HEK293 (cell line): ENCODE results near the gene ADM5.

ENCODE experiments used
- KLF10 ChIP-seq: fragments of 450-650 bp; IDR thresholded peaks from 2 replicates; pipeline ENCODE4 v1.5.1; 2018; ENCODE audit warnings: missing biosample characterization, mild to moderate bottlenecking, missing genetic modification characterization
- KLF8 ChIP-seq: fragments of 450-650 bp; formaldehyde crosslinking; IDR thresholded peaks from 2 replicates; pipeline ENCODE4 v1.5.1; 2016; ENCODE audit warnings: missing biosample characterization, missing genetic modification characterization
- OVOL3 ChIP-seq: fragments of 450-650 bp; formaldehyde crosslinking; IDR thresholded peaks from 2 replicates; pipeline ENCODE4 v1.5.1; 2016; ENCODE audit warnings: missing biosample characterization, missing genetic modification characterization
- REPIN1 ChIP-seq: fragments of 450-650 bp; formaldehyde crosslinking; IDR thresholded peaks from 2 replicates; pipeline ENCODE4 v1.5.1; 2017; ENCODE audit warnings: missing biosample characterization, missing genetic modification characterization, low read depth
- SALL2 ChIP-seq: fragments of 450-650 bp; formaldehyde crosslinking; IDR thresholded peaks from 2 replicates; pipeline ENCODE4 v1.5.0; 2017; ENCODE audit warnings: missing biosample characterization, mild to moderate bottlenecking, missing genetic modification characterization, borderline replicate concordance
- SETDB1 ChIP-seq: IDR thresholded peaks from one replicate; pipeline ENCODE4 v1.6.1; 2017; ENCODE audit warnings: mild to moderate bottlenecking, low read length, moderate library complexity, mixed read lengths; ENCODE audit not compliant: insufficient read length
- SP3 ChIP-seq: fragments of 450-650 bp; formaldehyde crosslinking; IDR thresholded peaks from 2 replicates; pipeline ENCODE4 v1.5.1; 2016; ENCODE audit warnings: missing biosample characterization, missing genetic modification characterization
- ZFP41 ChIP-seq: fragments of 450-650 bp; formaldehyde crosslinking; IDR thresholded peaks from 2 replicates; pipeline ENCODE4 v1.5.1; 2016; ENCODE audit warnings: missing biosample characterization, missing genetic modification characterization, borderline replicate concordance
- ZNF138 ChIP-seq: fragments of 450-650 bp; formaldehyde crosslinking; IDR thresholded peaks from 2 replicates; pipeline ENCODE4 v1.5.1; 2016; ENCODE audit warnings: missing biosample characterization, missing genetic modification characterization, borderline replicate concordance
- ZNF155 ChIP-seq: fragments of 450-650 bp; formaldehyde crosslinking; IDR thresholded peaks from 2 replicates; pipeline ENCODE4 v1.5.1; 2016; ENCODE audit warnings: missing biosample characterization, missing genetic modification characterization
- ZNF19 ChIP-seq: fragments of 450-650 bp; formaldehyde crosslinking; IDR thresholded peaks from 2 replicates; pipeline ENCODE4; 2016; ENCODE audit warnings: missing biosample characterization, missing genetic modification characterization, low read depth
- ZNF2 ChIP-seq: fragments of 450-650 bp; formaldehyde crosslinking; IDR thresholded peaks from 2 replicates; pipeline ENCODE4 v1.5.1; 2016; ENCODE audit warnings: missing biosample characterization, missing genetic modification characterization
- ZNF239 ChIP-seq: fragments of 450-650 bp; formaldehyde crosslinking; IDR thresholded peaks from 2 replicates; pipeline ENCODE4 v1.5.1; 2016; ENCODE audit warnings: missing biosample characterization, missing genetic modification characterization
- ZNF302 ChIP-seq: fragments of 450-650 bp; formaldehyde crosslinking; IDR thresholded peaks from 2 replicates; pipeline ENCODE4 v1.5.1; 2016; ENCODE audit warnings: missing biosample characterization, missing genetic modification characterization, low read depth
- ZNF391 ChIP-seq: fragments of 450-650 bp; formaldehyde crosslinking; IDR thresholded peaks from 2 replicates; pipeline ENCODE4 v1.5.1; 2016; ENCODE audit warnings: low read depth, missing biosample characterization, missing genetic modification characterization, borderline replicate concordance
- ZNF416 ChIP-seq: fragments of 450-650 bp; formaldehyde crosslinking; IDR thresholded peaks from 2 replicates; pipeline ENCODE4 v1.5.1; 2016; ENCODE audit warnings: missing biosample characterization, missing genetic modification characterization
- ZNF473 ChIP-seq: fragments of 450-650 bp; formaldehyde crosslinking; IDR thresholded peaks from 2 replicates; pipeline ENCODE4 v1.5.1; 2017; ENCODE audit warnings: missing biosample characterization, missing genetic modification characterization
- ZNF585B ChIP-seq: fragments of 450-650 bp; formaldehyde crosslinking; IDR thresholded peaks from 2 replicates; pipeline ENCODE4 v1.5.1; 2016; ENCODE audit warnings: missing biosample characterization, missing genetic modification characterization
- ZNF596 ChIP-seq: fragments of 450-650 bp; IDR thresholded peaks from 2 replicates; pipeline ENCODE4 v1.5.0; 2018; ENCODE audit warnings: missing biosample characterization, mild to moderate bottlenecking, missing genetic modification characterization, moderate library complexity
- ZNF621 ChIP-seq: fragments of 450-650 bp; formaldehyde crosslinking; IDR thresholded peaks from 2 replicates; pipeline ENCODE4 v1.5.1; 2017; ENCODE audit warnings: missing biosample characterization, missing genetic modification characterization
- ZNF658 ChIP-seq: fragments of 450-650 bp; formaldehyde crosslinking; IDR thresholded peaks from 2 replicates; pipeline ENCODE4; 2016; ENCODE audit warnings: missing biosample characterization, missing genetic modification characterization
- ZNF76 ChIP-seq: fragments of 450-650 bp; formaldehyde crosslinking; IDR thresholded peaks from 2 replicates; pipeline ENCODE4; 2016; ENCODE audit warnings: low read depth, missing biosample characterization, missing genetic modification characterization, borderline replicate concordance
- ZNF777 ChIP-seq: fragments of 450-650 bp; formaldehyde crosslinking; IDR thresholded peaks from 2 replicates; pipeline ENCODE4 v1.5.1; 2017; ENCODE audit warnings: missing biosample characterization, missing genetic modification characterization, borderline replicate concordance
- ZNF792 ChIP-seq: fragments of 450-650 bp; formaldehyde crosslinking; IDR thresholded peaks from 2 replicates; pipeline ENCODE4 v1.5.1; 2016; ENCODE audit warnings: missing biosample characterization, missing genetic modification characterization
- ZSCAN23 ChIP-seq: fragments of 450-650 bp; formaldehyde crosslinking; IDR thresholded peaks from 2 replicates; pipeline ENCODE4 v1.5.1; 2016; ENCODE audit warnings: missing biosample characterization, missing genetic modification characterization
- ZXDB ChIP-seq: fragments of 450-650 bp; formaldehyde crosslinking; IDR thresholded peaks from 2 replicates; pipeline ENCODE4 v1.5.1; 2016; ENCODE audit warnings: missing biosample characterization, missing genetic modification characterization
- TF ChIP-seq, protein P1 (sequence below): sonication (generic); formaldehyde crosslinking; IDR thresholded peaks from 2 replicates; pipeline ENCODE4 v1.8.1; 2022; ENCODE audit warnings: mild to moderate bottlenecking, moderate library complexity, missing genetic modification reagents
- TF ChIP-seq, protein P2 (sequence below): fragments of 450-650 bp; formaldehyde crosslinking; IDR thresholded peaks from 2 replicates; pipeline ENCODE4 v1.5.1; 2016; ENCODE audit warnings: missing biosample characterization, missing genetic modification characterization
- TF ChIP-seq, protein P3 (sequence below): fragments of 450-650 bp; formaldehyde crosslinking; IDR thresholded peaks from 2 replicates; pipeline ENCODE4 v1.5.1; 2017; ENCODE audit warnings: missing biosample characterization, missing genetic modification characterization
- TF ChIP-seq, protein P4 (sequence below): fragments of 450-650 bp; formaldehyde crosslinking; IDR thresholded peaks from 2 replicates; pipeline ENCODE4 v1.5.1; 2016; ENCODE audit warnings: missing biosample characterization, missing genetic modification characterization
- TF ChIP-seq, protein P5 (sequence below): fragments of 450-650 bp; formaldehyde crosslinking; IDR thresholded peaks from 2 replicates; pipeline ENCODE4 v1.5.1; 2016; ENCODE audit warnings: missing biosample characterization, missing genetic modification characterization

The ADM5 gene

DNA sequence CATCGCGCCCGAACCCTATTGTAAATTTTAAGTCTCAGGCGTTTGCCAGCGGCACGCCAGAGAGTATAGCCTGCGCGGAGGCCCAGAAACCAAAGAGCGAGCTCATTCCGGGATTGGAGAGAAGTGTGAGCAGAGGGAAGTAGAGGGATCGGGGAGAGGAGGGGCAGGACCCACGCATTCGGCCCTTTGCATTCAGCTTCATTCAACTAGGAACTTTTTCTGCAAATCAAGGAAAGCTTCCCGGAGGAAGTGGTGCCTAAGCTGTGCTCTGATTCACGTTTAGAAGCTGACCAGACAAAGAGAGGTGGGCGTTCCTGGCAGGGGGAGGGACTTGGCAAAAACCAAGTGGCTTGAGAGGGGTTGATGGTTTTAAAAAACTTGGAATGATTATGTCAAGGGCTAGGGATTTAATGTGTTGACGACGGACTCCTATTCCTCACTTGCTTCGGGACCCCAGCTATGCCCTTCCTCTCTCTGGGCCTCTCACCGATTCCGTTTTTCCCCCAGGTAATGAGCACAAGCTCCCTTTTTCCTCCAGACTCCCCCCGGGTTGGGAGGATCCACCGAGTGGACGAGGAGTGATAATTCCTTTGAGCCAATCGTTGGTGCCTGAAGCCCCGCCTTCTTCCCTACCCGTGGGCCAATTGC lies 13.1 kb upstream of the ADM5 start (continued):
- no peak for TF ChIP-seq ZNF596 (tag by site-specific recombination)
- TF ChIP-seq REPIN1 (tag by site-specific recombination): peak; percentile 60
- no peak for TF ChIP-seq ZFP41
- TF ChIP-seq KLF10 (tag by site-specific recombination): peak; percentile 61; the same call in 1 of the 2 replicates
- TF ChIP-seq, protein P1, sequence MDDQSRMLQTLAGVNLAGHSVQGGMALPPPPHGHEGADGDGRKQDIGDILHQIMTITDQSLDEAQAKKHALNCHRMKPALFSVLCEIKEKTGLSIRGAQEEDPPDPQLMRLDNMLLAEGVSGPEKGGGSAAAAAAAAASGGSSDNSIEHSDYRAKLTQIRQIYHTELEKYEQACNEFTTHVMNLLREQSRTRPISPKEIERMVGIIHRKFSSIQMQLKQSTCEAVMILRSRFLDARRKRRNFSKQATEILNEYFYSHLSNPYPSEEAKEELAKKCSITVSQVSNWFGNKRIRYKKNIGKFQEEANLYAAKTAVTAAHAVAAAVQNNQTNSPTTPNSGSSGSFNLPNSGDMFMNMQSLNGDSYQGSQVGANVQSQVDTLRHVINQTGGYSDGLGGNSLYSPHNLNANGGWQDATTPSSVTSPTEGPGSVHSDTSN (CRISPR knock-in tag): no peak
- TF ChIP-seq ZNF658 (tag by site-specific recombination): no peak
- TF ChIP-seq ZNF473: no peak
- TF ChIP-seq, protein P2, sequence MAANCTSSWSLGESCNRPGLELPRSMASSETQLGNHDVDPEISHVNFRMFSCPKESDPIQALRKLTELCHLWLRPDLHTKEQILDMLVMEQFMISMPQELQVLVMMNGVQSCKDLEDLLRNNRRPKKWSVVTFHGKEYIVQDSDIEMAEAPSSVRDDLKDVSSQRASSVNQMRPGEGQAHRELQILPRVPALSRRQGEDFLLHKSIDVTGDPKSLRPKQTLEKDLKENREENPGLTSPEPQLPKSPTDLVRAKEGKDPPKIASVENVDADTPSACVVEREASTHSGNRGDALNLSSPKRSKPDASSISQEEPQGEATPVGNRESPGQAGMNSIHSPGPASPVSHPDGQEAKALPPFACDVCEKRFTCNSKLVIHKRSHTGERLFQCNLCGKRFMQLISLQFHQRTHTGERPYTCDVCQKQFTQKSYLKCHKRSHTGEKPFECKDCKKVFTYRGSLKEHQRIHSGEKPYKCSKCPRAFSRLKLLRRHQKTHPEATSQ (tag by site-specific recombination): no peak
- TF ChIP-seq ZNF792: 0 out of 2 replicates have a peak, but pooled peaks have one; percentile 58
- no peak for TF ChIP-seq ZNF777
- TF ChIP-seq ZNF391 (tag by site-specific recombination): 0 out of 2 replicates have a peak, but pooled peaks have one; percentile 50
- TF ChIP-seq, protein P3, sequence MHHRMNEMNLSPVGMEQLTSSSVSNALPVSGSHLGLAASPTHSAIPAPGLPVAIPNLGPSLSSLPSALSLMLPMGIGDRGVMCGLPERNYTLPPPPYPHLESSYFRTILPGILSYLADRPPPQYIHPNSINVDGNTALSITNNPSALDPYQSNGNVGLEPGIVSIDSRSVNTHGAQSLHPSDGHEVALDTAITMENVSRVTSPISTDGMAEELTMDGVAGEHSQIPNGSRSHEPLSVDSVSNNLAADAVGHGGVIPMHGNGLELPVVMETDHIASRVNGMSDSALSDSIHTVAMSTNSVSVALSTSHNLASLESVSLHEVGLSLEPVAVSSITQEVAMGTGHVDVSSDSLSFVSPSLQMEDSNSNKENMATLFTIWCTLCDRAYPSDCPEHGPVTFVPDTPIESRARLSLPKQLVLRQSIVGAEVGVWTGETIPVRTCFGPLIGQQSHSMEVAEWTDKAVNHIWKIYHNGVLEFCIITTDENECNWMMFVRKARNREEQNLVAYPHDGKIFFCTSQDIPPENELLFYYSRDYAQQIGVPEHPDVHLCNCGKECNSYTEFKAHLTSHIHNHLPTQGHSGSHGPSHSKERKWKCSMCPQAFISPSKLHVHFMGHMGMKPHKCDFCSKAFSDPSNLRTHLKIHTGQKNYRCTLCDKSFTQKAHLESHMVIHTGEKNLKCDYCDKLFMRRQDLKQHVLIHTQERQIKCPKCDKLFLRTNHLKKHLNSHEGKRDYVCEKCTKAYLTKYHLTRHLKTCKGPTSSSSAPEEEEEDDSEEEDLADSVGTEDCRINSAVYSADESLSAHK (tag by site-specific recombination): no peak
- peak; percentile 78 for TF ChIP-seq KLF8 (tag by site-specific recombination)
- 0 out of 2 replicates have a peak, but pooled peaks have one; percentile 23 for TF ChIP-seq ZNF2 (tag by site-specific recombination)
- TF ChIP-seq ZSCAN23 (tag by site-specific recombination): no peak
- TF ChIP-seq ZXDB (tag by site-specific recombination): peak; percentile 22
- no peak for TF ChIP-seq ZNF302 (tag by site-specific recombination)
- TF ChIP-seq ZNF19 (tag by site-specific recombination): no peak
- no peak for TF ChIP-seq ZNF76 (tag by site-specific recombination)
- peak; percentile 77 for TF ChIP-seq SETDB1
- no peak for TF ChIP-seq ZNF138 (tag by site-specific recombination)
- TF ChIP-seq SALL2: no peak
- TF ChIP-seq, protein P4, sequence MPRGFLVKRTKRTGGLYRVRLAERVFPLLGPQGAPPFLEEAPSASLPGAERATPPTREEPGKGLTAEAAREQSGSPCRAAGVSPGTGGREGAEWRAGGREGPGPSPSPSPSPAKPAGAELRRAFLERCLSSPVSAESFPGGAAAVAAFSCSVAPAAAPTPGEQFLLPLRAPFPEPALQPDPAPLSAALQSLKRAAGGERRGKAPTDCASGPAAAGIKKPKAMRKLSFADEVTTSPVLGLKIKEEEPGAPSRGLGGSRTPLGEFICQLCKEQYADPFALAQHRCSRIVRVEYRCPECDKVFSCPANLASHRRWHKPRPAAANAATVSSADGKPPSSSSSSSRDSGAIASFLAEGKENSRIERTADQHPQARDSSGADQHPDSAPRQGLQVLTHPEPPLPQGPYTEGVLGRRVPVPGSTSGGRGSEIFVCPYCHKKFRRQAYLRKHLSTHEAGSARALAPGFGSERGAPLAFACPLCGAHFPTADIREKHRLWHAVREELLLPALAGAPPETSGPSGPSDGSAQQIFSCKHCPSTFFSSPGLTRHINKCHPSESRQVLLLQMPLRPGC (tag by site-specific recombination): no peak
- no peak for TF ChIP-seq ZNF155 (tag by site-specific recombination)
- no peak for TF ChIP-seq ZNF416
- TF ChIP-seq ZNF621: no peak
- TF ChIP-seq ZNF239: no peak
- TF ChIP-seq ZNF585B (tag by site-specific recombination): no peak
- TF ChIP-seq SP3 (tag by site-specific recombination): peak; percentile 21
- peak; percentile 25; the same call in 1 of the 2 replicates for TF ChIP-seq OVOL3 (tag by site-specific recombination)
- TF ChIP-seq, protein P5, sequence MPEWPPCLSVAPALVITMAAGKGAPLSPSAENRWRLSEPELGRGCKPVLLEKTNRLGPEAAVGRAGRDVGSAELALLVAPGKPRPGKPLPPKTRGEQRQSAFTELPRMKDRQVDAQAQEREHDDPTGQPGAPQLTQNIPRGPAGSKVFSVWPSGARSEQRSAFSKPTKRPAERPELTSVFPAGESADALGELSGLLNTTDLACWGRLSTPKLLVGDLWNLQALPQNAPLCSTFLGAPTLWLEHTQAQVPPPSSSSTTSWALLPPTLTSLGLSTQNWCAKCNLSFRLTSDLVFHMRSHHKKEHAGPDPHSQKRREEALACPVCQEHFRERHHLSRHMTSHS (tag by site-specific recombination): no peak
